HG03342 (cell line): ENCODE results near the gene HDAC3.

Experiments used
- ATAC-seq: cut with Tn5 transposase; IDR thresholded peaks from one replicate; pipeline ENCODE4 v1.9.1; 2021; ENCODE audit warnings: mild to moderate bottlenecking, moderate library complexity; ENCODE audit not compliant: unreplicated experiment

Gene HDAC3

DNA sequence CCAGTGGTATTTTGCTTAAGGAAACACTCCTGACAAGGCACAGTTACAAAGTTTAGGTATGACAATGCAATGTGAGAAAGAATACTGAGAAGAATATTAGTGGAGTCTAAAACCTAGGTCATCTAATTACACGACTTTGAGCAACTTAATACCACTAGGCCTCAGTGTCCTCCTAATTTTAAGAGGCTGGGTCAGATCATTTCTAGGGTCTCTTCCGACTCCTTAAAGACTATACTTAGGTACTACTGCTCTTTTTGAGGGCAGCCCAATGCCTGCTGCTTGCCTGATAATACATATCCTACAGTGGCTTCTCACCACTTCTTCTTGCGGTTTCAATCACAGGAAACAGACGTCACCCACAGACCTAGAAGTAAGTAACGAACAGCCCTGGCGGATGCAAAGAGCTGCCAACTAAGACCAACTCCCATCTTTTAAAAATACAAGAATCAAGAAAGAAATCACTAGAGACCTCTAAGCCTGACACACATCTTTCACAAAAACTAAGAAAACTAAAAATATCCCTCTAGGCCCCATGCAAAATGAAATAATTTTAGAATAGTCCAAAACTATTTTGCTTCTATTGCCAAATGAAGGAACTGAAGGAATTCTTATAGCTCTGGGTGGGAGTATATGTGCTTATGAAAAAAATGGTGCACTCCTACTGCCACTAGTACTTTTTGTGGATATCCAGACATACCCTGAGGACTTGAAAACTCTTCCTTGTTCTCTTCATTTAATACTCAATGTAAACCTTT is 30.9 kb downstream of the HDAC3 start:
- peak; percentile 98 for ATAC-seq

DNA sequence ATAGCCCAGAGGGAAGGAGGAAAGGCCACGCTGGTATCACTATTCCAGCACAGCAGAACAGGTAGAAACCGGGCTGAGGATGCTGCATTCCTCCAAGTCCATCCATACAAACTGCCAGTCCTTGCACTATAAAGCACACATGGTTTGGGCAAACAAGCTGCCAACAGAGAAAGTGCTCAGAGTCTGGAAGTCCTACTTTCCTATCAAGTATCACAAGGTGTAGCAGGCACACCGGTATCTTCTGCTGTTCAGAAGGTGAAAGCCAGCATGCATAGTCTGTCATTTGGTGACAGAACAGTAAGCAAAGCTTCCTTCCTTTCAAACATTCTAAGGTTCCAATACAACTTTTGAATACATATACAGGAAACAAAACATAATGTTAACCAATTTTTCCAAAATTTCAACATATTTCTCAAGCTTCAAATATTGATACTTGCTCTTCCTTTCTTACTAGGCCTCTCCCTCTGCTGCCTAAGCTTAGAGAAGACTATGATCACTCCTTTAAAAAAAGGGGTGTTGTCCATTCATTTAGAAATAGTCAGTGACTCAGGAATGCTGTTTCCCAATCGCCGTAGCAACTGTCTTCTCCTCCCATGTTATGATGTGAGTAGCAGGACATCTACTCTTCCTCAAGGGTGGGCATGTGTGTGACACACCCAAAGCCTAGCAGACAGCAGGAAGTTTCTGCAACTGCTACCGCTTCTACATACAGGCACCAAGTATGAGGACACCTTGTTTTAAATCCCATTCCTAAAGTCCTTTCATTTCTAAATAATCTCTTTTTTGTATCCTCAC is 32.5 kb downstream of the HDAC3 start:
- no peak for ATAC-seq

DNA sequence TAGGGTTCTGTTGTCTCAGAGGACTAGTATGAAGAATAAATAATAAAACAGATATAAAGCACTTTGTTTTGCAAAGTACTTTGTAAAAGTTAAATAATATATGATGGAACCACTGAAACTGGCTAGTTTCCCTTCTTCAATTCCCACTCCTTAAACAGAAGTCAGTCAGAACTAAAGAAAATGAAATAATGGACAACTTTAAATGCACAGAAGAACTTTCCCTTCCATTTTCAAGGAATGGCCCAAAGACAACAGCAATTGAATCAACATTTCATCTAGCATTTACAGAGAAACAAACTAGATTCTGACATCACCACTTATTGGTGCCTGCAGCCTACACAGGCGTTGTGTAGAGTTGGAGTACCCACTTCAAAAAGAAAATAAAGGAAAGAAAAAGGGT is 34.0 kb downstream of the HDAC3 start:
- no peak for ATAC-seq

GRCh38 chr5:141598391-141599345 is 38.0 kb downstream of the HDAC3 start:
- ATAC-seq, result peak; percentile 44

DNA sequence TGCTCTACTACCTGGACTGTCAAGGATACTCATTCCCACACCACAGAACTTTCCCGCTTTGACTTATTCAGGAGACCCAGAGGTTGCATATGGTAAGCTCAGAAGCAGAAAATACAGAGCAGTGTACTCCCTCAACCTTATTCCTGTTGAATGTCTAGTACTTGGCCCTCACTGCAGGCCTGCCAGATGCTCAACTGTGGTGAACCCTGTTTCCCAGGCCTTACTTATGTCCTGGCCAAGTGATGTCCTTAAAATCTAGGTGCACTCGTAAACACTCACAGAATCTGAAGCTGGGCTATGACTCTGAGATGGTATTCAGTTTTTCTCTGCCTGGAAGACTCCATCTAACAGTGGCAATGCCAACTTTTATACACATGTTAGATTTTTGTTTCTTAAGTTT is 38.8 kb downstream of the HDAC3 start:
- ATAC-seq, result no peak

DNA sequence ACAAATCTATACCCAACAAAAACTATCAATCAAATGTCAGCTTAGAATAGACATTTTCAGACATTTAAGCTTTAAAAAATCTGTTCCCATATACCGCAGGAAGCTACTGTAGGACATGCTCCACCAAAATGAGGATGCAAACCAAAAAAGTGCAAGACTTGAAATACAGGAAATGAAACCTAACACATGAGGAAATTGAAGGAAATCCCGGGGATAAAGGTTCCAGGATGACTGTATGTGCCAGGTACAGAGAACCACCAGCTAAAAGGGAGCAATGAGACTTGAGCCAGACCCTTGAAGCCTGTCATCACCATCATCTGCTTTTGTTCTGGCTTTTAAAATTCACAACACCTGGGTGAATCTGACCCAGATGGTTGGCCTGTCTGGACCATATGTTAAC is 39.3 kb downstream of the HDAC3 start:
- ATAC-seq, result no peak

DNA sequence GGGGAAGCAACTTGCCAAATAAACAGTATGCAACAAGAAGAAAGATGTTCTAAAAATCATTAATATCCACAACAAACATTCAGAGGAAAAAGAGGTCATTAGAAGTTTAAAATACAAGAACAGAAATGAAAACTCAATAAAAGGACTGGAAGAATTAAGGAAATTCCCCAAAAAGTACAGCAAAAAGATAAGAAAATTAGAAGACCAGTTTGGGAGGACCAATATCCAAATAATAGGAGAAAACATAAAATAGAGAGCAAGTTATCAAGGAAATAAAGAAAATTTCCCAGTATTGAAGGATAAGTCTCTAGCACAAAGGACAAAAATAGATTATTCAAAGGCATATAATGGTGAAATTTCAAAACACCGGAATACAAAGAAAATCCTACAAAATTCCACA is 39.8 kb downstream of the HDAC3 start:
- no peak for ATAC-seq

DNA sequence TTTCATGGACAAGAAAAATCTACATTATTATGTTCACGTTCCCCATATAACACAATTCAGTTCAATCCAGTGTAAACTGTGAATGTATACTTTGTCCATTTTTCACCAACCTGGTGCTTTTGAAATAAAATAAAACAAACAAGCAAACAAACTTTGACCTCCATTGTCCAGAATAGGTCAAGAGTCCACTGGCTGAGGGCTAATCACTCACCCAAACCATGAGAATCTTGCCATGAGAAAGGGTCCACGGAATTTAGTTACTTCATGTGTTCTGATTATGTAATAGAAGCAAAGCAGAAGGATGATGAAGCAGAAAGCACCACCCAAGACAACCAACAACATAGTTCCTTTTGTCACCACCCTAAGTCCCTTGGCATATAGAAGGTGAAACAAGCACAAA is 46.5 kb downstream of the HDAC3 start:
- ATAC-seq, result no peak

DNA sequence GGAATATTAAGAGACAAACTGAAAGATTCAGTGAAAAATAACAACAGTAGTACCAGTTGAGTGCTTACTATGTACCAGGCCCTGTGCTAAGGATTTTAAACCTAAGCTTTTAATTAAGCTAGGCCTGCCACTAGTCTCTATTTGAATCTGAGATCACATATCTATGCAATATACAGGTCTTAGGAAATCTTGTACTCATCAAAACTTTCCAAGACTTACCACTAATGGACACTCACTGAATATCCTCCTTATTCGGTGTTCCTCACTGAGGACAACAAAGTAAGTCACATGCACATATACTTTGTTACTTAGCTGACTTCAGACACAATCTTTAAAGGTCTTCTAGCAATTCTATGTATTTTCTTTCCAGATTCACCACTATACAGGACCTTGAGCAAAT is 50.4 kb downstream of the HDAC3 start:
- ATAC-seq, result no peak

DNA sequence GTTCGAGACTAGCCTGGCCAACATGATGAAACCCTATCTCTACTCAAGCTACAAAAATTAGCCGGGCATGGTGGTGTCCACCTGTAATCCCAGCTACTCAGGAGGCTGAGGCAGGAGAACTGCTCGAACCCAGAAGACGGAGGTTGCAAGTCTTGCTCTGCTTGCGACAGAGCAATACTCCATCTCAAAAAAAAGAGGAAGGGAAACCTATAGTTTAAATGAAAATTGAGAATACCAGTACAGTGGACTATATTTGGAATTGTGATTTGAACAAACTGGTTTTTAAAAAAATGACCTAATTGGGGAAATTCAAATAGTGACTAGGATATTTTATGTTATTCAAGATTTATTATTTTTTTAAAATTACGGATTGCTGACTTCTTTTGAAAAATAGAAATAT is 51.1 kb downstream of the HDAC3 start:
- ATAC-seq, result no peak

DNA sequence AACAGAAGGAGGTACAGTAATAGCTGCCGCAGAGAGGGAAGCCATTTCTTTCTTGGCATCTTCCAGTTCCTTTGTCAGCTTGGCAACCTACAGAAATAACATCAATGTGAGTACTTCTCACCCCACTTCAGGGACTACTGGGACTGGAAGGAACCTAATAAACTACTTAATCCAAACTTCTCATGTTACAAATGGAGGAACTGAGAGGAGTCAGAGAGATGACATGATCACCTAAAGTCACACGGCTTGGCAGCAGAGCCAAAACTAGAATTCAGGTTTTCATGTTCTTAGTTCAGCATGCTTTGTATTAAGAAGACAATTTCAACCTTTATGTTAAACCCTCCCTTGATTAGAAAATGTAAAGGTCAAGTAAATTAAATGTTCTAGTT is 62.5 kb downstream of the HDAC3 start:
- no peak for ATAC-seq

DNA sequence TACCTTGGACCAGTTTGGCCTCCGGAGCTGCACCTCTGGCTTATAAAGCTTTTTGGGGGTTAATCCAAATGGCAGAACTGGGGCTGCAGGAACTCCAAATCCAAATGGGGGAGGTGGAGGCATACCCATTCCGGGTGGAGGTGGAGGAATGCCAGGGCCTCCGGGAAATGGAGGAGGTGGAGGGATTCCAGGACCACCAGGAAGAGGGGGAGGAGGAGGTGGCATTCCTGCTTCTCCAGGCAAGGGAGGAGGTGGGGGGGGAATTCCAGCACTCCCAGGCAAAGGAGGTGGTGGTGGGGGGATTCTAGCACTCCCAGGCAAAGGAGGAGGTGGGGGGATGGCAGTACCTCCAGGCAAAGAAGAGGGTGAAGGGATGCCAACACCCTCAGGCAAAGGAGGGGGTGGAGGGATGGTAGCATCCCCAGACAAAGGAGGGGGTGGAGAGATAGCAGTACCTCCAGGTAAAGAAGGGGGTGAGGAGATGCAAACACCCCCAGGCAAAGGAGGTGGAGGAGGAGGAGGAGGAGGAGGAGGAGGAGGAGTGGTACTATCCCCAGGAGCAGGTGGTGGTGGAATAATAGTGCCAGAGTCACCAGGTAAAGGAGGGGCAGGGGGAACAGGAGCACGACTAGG is 63.0 kb downstream of the HDAC3 start:
- ATAC-seq, result no peak
